ENCODE data around the gene GABARAP. TPM values are rescaled to one million over a fixed set of nuclear protein-coding genes. Genes with fewer than 3 reads are reported as not detected.

Gene GABARAP
- total and polyA plus RNA-seq, 4 experiments from 2014 or later: 324 to 896 (median 534) TPM

GRCh38 chr17:7219812-7220592 is 22.2 kb downstream of the GABARAP start, which contains the start of the genes ACADVL and DLG4:
Gene ACADVL, plus strand, starts transcription at chr17:7219938. Its CDS starts 47 bp downstream, at chr17:7219985.
Gene DLG4, minus strand, starts transcription at chr17:7219836.
- POLR2A ChIA-PET (ENCODE audit: partially characterized antibody): interaction anchor here (0.5 to 15.3 kb wide), 23 partner anchors 12 to 364 kb away, joined by 3 to 435 read pairs (median 5); partner anchors contain the start of genes ACAP1, CTDNEP1, DVL2 and ELP5
- Histone ChIP-seq H3K4me1 (ENCODE audit: insufficient read depth, low read length) (peaks cover 54% of the 10 kb centered on the region), H3K36me3 (ENCODE audit: insufficient read depth, low read length) (peaks cover 23% of the 10 kb centered on the region), H3K27ac (ENCODE audit: low read depth, low read length) (peak within 1 kb of the TSS; percentile 80), H3K4me3 (ENCODE audit: low read length in 2 of 2) (peak within 1 kb of the TSS; percentile 54 to 89), H3K27me3 (ENCODE audit: insufficient read depth, low read length) (no peaks in the 10 kb centered on the region), H3K9me3 (ENCODE audit: control insufficient read depth in 1 of 2, low read length in 2 of 2) (no peaks in the 10 kb centered on the region)
- H3K4me3 Mint-ChIP-seq: peak within 1 kb of the TSS; percentile 87 to 98 (median 92)
- peak within 1 kb of the TSS; percentile 94 to 99 (median 98) for H3K27ac Mint-ChIP-seq
- H3K4me1 Mint-ChIP-seq: peaks cover 27 to 62% (median 41%) of the 10 kb centered on the region in 4 donors
- H3K36me3 Mint-ChIP-seq: peaks cover 6 to 32% of the 10 kb centered on the region in 2 donors
- DNase-seq: peak; percentile 54 to 77 (median 56)
- H3K9me3 Mint-ChIP-seq: no peaks in the 10 kb centered on the region
- intact Hi-C loops (cut with micrococcal nuclease): loop anchor here (1.0 to 2.0 kb wide), 2 partner anchors 14 to 61 kb away; partner anchors contain the start of genes DVL2 and SLC2A4
- CTCF ChIA-PET (ENCODE audit: partially characterized antibody): interaction anchor here (0.8 to 5.9 kb wide), 15 partner anchors 13 to 174 kb away, joined by 3 to 79 read pairs (median 5); partner anchors contain the start of genes ACAP1, DVL2, GABARAP and PHF23
- H3K27me3 Mint-ChIP-seq: no peaks in the 10 kb centered on the region

- ChIA-PET CTCF (ENCODE audit: partially characterized antibody) (interaction anchor here (0.8 to 5.9 kb wide), 7 partner anchors 13 to 173 kb away, joined by 3 to 79 read pairs (median 5); partner anchors contain the start of genes DVL2 and GABARAP), POLR2A (ENCODE audit: partially characterized antibody) (interaction anchor here (0.5 to 15.3 kb wide), 16 partner anchors 12 to 364 kb away, joined by 3 to 435 read pairs (median 8); partner anchors contain the start of genes ACAP1, CTDNEP1, DVL2 and ELP5)
- Mint-ChIP-seq H3K4me3 (peak overlapping the region; percentile 81 to 98 (median 90)), H3K36me3 (peaks cover 6 to 31% of the 10 kb centered on the region in 2 donors), H3K27me3 (peaks cover 0 to 3% of the 10 kb centered on the region in 2 donors), H3K4me1 (peaks cover 28 to 69% (median 46%) of the 10 kb centered on the region in 4 donors), H3K27ac (peak overlapping the region; percentile 94 to 99 (median 98)), H3K9me3 (peaks cover 0 to 3% (median 0%) of the 10 kb centered on the region in 8 donors)
- H3K9me3 ChIP-seq (ENCODE audit: control insufficient read depth in 1 of 2, low read length in 2 of 2): no peaks in the 10 kb centered on the region
- peak in 1 of 5 donors; percentile 11 for DNase-seq
- peak overlapping the region; percentile 80 for H3K27ac ChIP-seq (ENCODE audit: low read depth, low read length)
- intact Hi-C loops (cut with micrococcal nuclease): loop anchor here (1.0 kb wide), 1 partner anchor 15 kb away; the partner anchor contains the start of gene DVL2
- H3K36me3 ChIP-seq (ENCODE audit: insufficient read depth, low read length): peaks cover 23% of the 10 kb centered on the region
- H3K4me1 ChIP-seq (ENCODE audit: insufficient read depth, low read length): peaks cover 59% of the 10 kb centered on the region
- no peaks in the 10 kb centered on the region for H3K27me3 ChIP-seq (ENCODE audit: insufficient read depth, low read length)
- peak overlapping the region; percentile 54 to 89 for H3K4me3 ChIP-seq (ENCODE audit: low read length in 2 of 2)
These were observed 22.9 kb downstream of the GABARAP start for GRCh38 chr17:7219229-7219811.

GRCh38 chr17:7218758-7219157 is 23.5 kb downstream of the GABARAP start:
- Histone ChIP-seq H3K36me3 (ENCODE audit: insufficient read depth, low read length) (peaks cover 18% of the 10 kb centered on the region), H3K27me3 (ENCODE audit: insufficient read depth, low read length) (no peaks in the 10 kb centered on the region), H3K9me3 (ENCODE audit: control insufficient read depth in 1 of 2, low read length in 2 of 2) (no peaks in the 10 kb centered on the region), H3K4me1 (ENCODE audit: insufficient read depth, low read length) (peaks cover 62% of the 10 kb centered on the region), H3K27ac (ENCODE audit: low read depth, low read length) (peak overlapping the region; percentile 80), H3K4me3 (ENCODE audit: low read length in 2 of 2) (no peak overlapping the region)
- H3K4me1 Mint-ChIP-seq: peaks cover 34 to 75% (median 50%) of the 10 kb centered on the region in 4 donors
- DNase-seq: peak in 1 of 5 donors; percentile 11
- ChIA-PET POLR2A (ENCODE audit: partially characterized antibody) (interaction anchor here (1.1 to 15.3 kb wide), 9 partner anchors 11 to 365 kb away, joined by 3 to 435 read pairs (median 9); partner anchors contain the start of genes ACAP1, CTDNEP1, DVL2 and ELP5), CTCF (ENCODE audit: partially characterized antibody) (interaction anchor here (1.3 to 5.9 kb wide), 4 partner anchors 14 to 171 kb away, joined by 3 to 79 read pairs (median 26); partner anchors contain the start of genes DVL2 and GABARAP)
- intact Hi-C loops (cut with micrococcal nuclease): loop anchor here (1.0 kb wide), 1 partner anchor 16 kb away; the partner anchor contains the start of gene DVL2
- H3K27ac Mint-ChIP-seq: peak overlapping the region in 5 of 7 donors; percentile 61 to 99 (median 98)
- H3K9me3 Mint-ChIP-seq: peaks cover 0 to 3% (median 0%) of the 10 kb centered on the region in 8 donors
- H3K36me3 Mint-ChIP-seq: peaks cover 3 to 26% of the 10 kb centered on the region in 2 donors
- peaks cover 0 to 3% of the 10 kb centered on the region in 2 donors for H3K27me3 Mint-ChIP-seq
- peak overlapping the region in 7 of 8 donors; percentile 45 to 98 (median 90) for H3K4me3 Mint-ChIP-seq

- POLR2A ChIA-PET (ENCODE audit: partially characterized antibody): interaction anchor here (1.7 to 15.3 kb wide), 3 partner anchors 18 to 183 kb away, joined by 9 to 435 read pairs (median 10); partner anchors contain the start of genes CTDNEP1, DVL2, ELP5 and GABARAP
- H3K9me3 ChIP-seq (ENCODE audit: control insufficient read depth in 1 of 2, low read length in 2 of 2): no peaks in the 10 kb centered on the region
- peaks cover 0 to 3% of the 10 kb centered on the region in 2 donors for H3K27me3 Mint-ChIP-seq
These were observed 24.1 kb downstream of the GABARAP start for GRCh38 chr17:7218166-7218565.

GRCh38 chr17:7217113-7217987 is 24.9 kb downstream of the GABARAP start:
- intact Hi-C loops (cut with micrococcal nuclease): no loop called here
- CTCF ChIA-PET (ENCODE audit: partially characterized antibody): no interaction called here
- H3K4me3 ChIP-seq (ENCODE audit: low read length in 2 of 2): no peak overlapping the region

More at GRCh38 chr17:7218166-7218565, 24.1 kb downstream of the GABARAP start:
- Mint-ChIP-seq H3K36me3 (peaks cover 0 to 20% of the 10 kb centered on the region in 2 donors), H3K4me3 (peak overlapping the region; percentile 29 to 98 (median 44)), H3K9me3 (peaks cover 0 to 3% (median 0%) of the 10 kb centered on the region in 8 donors), H3K4me1 (peaks cover 38 to 80% (median 56%) of the 10 kb centered on the region in 4 donors), H3K27ac (peak overlapping the region in 5 of 7 donors; percentile 68 to 87 (median 78))
- intact Hi-C loops (cut with micrococcal nuclease): no loop called here
- peak in 1 of 5 donors; percentile 14 for DNase-seq
- Histone ChIP-seq H3K27ac (ENCODE audit: low read depth, low read length) (no peak overlapping the region), H3K27me3 (ENCODE audit: insufficient read depth, low read length) (no peaks in the 10 kb centered on the region), H3K4me1 (ENCODE audit: insufficient read depth, low read length) (peaks cover 68% of the 10 kb centered on the region), H3K36me3 (ENCODE audit: insufficient read depth, low read length) (peaks cover 12% of the 10 kb centered on the region), H3K4me3 (ENCODE audit: low read length in 2 of 2) (no peak overlapping the region)
- CTCF ChIA-PET (ENCODE audit: partially characterized antibody): interaction anchor here (5.9 kb wide), 1 partner anchor 79 kb away, joined by 79 read pairs; no protein-coding TSS in a partner anchor

More at GRCh38 chr17:7217113-7217987, 24.9 kb downstream of the GABARAP start:
- H3K27ac ChIP-seq (ENCODE audit: low read depth, low read length): no peak overlapping the region
- no peaks in the 10 kb centered on the region for H3K27me3 ChIP-seq (ENCODE audit: insufficient read depth, low read length)
- peaks cover 5% of the 10 kb centered on the region for H3K36me3 ChIP-seq (ENCODE audit: insufficient read depth, low read length)
- peak overlapping the region; percentile 27 to 76 (median 44) for H3K4me3 Mint-ChIP-seq
- peak in 1 of 5 donors; percentile 36 for DNase-seq
- peaks cover 0 to 4% of the 10 kb centered on the region in 2 donors for H3K27me3 Mint-ChIP-seq
- POLR2A ChIA-PET (ENCODE audit: partially characterized antibody): interaction anchor here (1.0 to 15.3 kb wide), 2 partner anchors 9 to 18 kb away, joined by 3 to 435 read pairs; partner anchors contain the start of genes DVL2, GABARAP and PHF23
- H3K4me1 ChIP-seq (ENCODE audit: insufficient read depth, low read length): peaks cover 69% of the 10 kb centered on the region
- H3K27ac Mint-ChIP-seq: peak overlapping the region in 6 of 7 donors; percentile 60 to 98 (median 90)
- H3K4me1 Mint-ChIP-seq: peaks cover 38 to 83% (median 57%) of the 10 kb centered on the region in 4 donors
- no peaks in the 10 kb centered on the region for H3K9me3 ChIP-seq (ENCODE audit: control insufficient read depth in 1 of 2, low read length in 2 of 2)
- H3K36me3 Mint-ChIP-seq: peaks cover 0 to 13% of the 10 kb centered on the region in 2 donors
- peaks cover 0 to 3% (median 0%) of the 10 kb centered on the region in 8 donors for H3K9me3 Mint-ChIP-seq
